Activated CD4-positive, alpha-beta T cell treated with anti-CD3 and anti-CD28 coated beads, Interleukin-2, Interleukin-6, amounts not matched to agents 100 ng/mL and 50 ng/mL, durations not matched to agents 16 hours and 8 hours (primary cell): ENCODE measurements around the gene IKBKG.
"Not testable (repeated sequence)": the region's sequence is repeated elsewhere in the genome, so short reads cannot be mapped to it uniquely, and the experiment has no call there.

ENCODE experiments used
- DNase-seq: peaks from one replicate; pipeline ENCODE4 v3.0.0-alpha.2; 2020

Gene IKBKG

GRCh38 chrX:154607976-154608375 is 60.6 kb downstream of the IKBKG start:
- DNase-seq: not testable (repeated sequence)

GRCh38 chrX:154608823-154609222 is 61.4 kb downstream of the IKBKG start:
- DNase-seq: not testable (repeated sequence)

- DNase-seq: not testable (repeated sequence)
Measured at GRCh38 chrX:154611146-154611545, 63.7 kb downstream of the IKBKG start.

GRCh38 chrX:154613586-154613985 is 66.2 kb downstream of the IKBKG start:
- not testable (repeated sequence) for DNase-seq
